SK-N-SH treated with all-trans-retinoic acid at 6 μM for 48 hours (cell line): ENCODE measurements around the gene LAMB1.

Experiments used
- ARNTL ChIP-seq: fragments of 450-650 bp; formaldehyde crosslinking; IDR thresholded peaks from 2 replicates; pipeline ENCODE4 v1.5.0; 2020; ENCODE audit warnings: low read depth, mild to moderate bottlenecking, moderate library complexity, borderline replicate concordance
- BACH2 ChIP-seq: fragments of 250-450 bp; sonication (Bioruptor Pico); IDR thresholded peaks from 2 replicates; pipeline ENCODE4 v1.9.0; 2021; ENCODE audit warnings: mild to moderate bottlenecking, borderline replicate concordance
- CREB5 ChIP-seq: fragments of 250-450 bp; sonication (Bioruptor Pico); IDR thresholded peaks from 2 replicates; pipeline ENCODE4 v1.5.1; 2020; ENCODE audit warnings: low read depth, mild to moderate bottlenecking, moderate library complexity
- ESRRG ChIP-seq: fragments of 250-450 bp; sonication (Bioruptor Pico); IDR thresholded peaks from 2 replicates; pipeline ENCODE4 v1.6.1; 2021; ENCODE audit warnings: mild to moderate bottlenecking
- GLIS3 ChIP-seq: fragments of 250-450 bp; sonication (Bioruptor Pico); IDR thresholded peaks from 2 replicates; pipeline ENCODE4 v1.5.0; 2020; ENCODE audit warnings: mild to moderate bottlenecking, moderate library complexity
- PATZ1 ChIP-seq: fragments of 250-450 bp; sonication (Bioruptor Pico); IDR thresholded peaks from 2 replicates; pipeline ENCODE4 v1.8.0; 2020; ENCODE audit warnings: mild to moderate bottlenecking, moderate library complexity, borderline replicate concordance
- TCF4 ChIP-seq: fragments of 250-450 bp; sonication (Bioruptor Pico); IDR thresholded peaks from 2 replicates; pipeline ENCODE4 v1.8.0; 2021; ENCODE audit warnings: mild to moderate bottlenecking, moderate library complexity, borderline replicate concordance
- TOX ChIP-seq: fragments of 250-450 bp; sonication (Bioruptor Pico); IDR thresholded peaks from 2 replicates; pipeline ENCODE4 v1.8.0; 2021; ENCODE audit warnings: mild to moderate bottlenecking, moderate library complexity, borderline replicate concordance
- ZC3H10 ChIP-seq: fragments of 250-450 bp; sonication (Bioruptor Pico); IDR thresholded peaks from 2 replicates; pipeline ENCODE4 v1.5.1; 2021; ENCODE audit warnings: mild to moderate bottlenecking, moderate library complexity
- ZFP3 ChIP-seq: fragments of 250-450 bp; sonication (Bioruptor Pico); IDR thresholded peaks from 2 replicates; pipeline ENCODE4 v1.5.0; 2020; ENCODE audit warnings: mild to moderate bottlenecking, moderate library complexity
- ZFP30 ChIP-seq: fragments of 450-650 bp; formaldehyde crosslinking; IDR thresholded peaks from 2 replicates; pipeline ENCODE4 v1.5.0; 2022; ENCODE audit warnings: mild to moderate bottlenecking, moderate library complexity
- ZNF8 ChIP-seq: fragments of 450-650 bp; formaldehyde crosslinking; IDR thresholded peaks from 2 replicates; pipeline ENCODE4 v1.5.0; 2020; ENCODE audit warnings: mild to moderate bottlenecking, moderate library complexity
- TF ChIP-seq, protein P1 (sequence below): fragments of 250-450 bp; sonication (Bioruptor Pico); IDR thresholded peaks from 2 replicates; pipeline ENCODE4 v1.5.1; 2021; ENCODE audit warnings: mild to moderate bottlenecking, moderate library complexity

GRCh38 chr7:107955394-107955793 lies 47.6 kb downstream of the LAMB1 start:
- TF ChIP-seq ZFP3 (CRISPR knock-in tag) (no peak), ZC3H10 (CRISPR knock-in tag) (no peak), TCF4 (CRISPR knock-in tag) (no peak), PATZ1 (no peak), ZNF8 (no peak), TOX (CRISPR knock-in tag) (no peak), BACH2 (CRISPR knock-in tag) (no peak), CREB5 (CRISPR knock-in tag) (no peak), GLIS3 (CRISPR knock-in tag) (no peak), ZFP30 (no peak), ARNTL (CRISPR knock-in tag) (no peak), ESRRG (CRISPR knock-in tag) (no peak)
- TF ChIP-seq, protein P1, sequence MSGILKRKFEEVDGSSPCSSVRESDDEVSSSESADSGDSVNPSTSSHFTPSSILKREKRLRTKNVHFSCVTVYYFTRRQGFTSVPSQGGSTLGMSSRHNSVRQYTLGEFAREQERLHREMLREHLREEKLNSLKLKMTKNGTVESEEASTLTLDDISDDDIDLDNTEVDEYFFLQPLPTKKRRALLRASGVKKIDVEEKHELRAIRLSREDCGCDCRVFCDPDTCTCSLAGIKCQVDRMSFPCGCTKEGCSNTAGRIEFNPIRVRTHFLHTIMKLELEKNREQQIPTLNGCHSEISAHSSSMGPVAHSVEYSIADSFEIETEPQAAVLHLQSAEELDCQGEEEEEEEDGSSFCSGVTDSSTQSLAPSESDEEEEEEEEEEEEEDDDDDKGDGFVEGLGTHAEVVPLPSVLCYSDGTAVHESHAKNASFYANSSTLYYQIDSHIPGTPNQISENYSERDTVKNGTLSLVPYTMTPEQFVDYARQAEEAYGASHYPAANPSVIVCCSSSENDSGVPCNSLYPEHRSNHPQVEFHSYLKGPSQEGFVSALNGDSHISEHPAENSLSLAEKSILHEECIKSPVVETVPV (CRISPR knock-in tag), result no peak
